ENCODE results near the gene ZBED4.

ZBED4 gene

DNA sequence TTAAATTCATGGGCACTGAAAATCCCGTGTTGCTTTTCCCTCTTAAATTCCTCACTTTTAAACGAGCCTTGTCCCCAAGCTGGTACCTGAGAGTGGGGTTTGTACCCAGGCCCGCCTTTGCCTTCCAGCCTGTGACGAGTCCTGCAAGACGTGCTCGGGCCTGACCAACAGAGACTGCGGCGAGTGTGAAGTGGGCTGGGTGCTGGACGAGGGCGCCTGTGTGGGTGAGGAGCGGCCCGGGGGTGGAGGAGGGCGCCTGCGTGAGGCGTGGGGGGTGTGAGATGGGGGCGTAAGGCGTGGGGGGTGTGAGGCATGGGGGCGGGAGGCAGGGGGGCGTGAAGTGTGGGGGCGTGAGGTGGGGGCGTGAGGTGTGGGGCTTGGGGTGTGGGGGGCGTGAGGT is 68.8 kb downstream of the ZBED4 start:
- no peak for DNase-seq (ENCODE audit: low read depth)

DNA sequence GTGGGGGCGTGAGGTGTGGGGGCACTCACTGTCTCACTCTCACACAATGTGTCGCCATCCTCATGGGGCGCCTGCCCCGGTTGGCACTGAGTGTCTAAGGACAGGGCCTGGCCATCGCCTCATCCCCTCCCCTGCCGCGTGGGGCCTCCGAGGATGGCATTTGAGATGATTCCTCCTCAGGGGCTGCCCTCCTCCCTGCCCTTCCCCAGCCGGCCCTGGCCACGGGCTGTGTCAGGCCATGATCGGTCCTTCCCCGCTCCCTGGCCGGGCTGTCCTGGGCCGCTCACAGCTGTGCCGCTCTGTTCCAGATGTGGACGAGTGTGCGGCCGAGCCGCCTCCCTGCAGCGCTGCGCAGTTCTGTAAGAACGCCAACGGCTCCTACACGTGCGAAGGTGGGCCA is 69.3 kb downstream of the ZBED4 start:
- DNase-seq (ENCODE audit: low read depth), result no peak

DNA sequence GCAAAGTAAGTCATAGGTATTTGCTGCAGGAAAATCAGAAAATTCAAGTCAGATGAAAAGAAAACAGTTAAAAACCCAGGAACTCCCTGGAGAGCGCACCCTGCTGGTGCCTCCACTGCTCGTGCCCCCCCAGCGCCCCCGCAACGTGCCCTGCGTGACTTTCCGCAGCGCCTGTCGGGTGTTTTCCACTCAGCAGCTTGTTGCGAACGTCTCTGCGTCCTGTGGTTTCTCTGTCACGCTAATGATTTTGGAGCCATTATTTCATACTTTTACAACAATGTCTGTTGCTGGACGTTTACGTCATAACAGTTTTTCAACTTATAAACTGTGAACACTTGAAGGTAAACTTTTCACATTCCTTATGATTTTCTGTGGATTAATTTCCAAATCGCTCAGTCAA is 69.8 kb downstream of the ZBED4 start:
- peak; percentile 38 for DNase-seq (ENCODE audit: low read depth)

DNA sequence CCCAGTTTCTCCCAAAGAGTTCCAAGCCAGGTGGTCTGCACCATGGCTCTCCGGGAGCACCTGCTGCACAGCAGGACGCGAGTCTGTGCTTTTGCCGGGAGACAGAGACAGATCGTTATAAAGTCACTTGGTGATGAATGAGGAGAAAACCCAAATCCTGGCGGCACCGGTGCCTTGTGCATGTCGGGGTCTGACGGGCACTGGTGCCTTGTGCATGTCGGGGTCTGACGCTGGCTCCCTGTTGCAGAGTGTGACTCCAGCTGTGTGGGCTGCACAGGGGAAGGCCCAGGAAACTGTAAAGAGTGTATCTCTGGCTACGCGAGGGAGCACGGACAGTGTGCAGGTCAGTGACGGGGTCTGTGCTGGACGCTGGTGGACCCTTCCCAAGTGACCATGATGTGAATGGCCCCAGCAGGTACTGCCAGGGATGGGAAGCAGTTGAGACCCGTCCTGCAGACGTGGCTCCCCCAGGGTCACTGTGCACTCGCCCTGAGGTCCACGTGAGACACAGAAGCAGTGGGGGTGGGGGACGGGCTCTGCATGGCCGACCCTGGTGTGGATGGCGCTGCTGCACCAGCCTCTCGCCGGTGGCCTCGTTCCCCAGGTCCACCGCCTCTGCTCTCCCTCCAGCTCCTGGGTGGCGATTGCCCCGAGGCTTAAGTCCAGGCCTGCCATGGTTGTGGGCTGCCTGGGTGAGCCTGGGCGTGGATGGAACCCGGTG is 70.6 kb downstream of the ZBED4 start:
- no peak for DNase-seq (ENCODE audit: low read depth)

DNA sequence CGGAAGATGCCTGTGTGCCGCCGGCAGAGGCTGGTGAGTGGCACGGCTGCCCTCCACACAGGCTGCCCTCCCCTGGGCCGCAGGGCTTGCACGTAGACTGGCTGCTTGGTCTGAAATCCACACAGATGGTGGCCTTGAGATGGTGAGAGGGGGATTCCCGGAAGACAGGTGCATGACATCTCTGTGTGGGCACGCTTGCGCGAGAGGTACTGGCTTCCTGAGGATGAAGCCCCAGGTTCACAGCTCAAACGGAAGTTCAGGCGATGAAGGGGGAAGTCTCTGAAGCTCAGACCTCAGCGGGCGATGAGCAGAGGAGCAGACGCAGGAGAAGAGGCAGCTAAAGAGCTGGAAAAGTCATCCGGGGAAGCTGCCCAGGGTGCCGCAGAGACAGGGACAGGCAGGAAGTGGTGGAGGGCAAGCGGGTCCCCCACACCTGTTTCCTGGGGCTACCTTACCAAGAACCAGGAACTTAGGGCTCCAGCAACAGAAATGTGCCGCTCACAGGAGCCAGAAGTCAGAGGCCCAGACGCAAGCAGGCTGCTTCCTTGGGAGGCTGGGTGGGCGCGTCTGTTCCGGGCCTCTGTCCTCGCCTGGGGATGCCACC is 72.0 kb downstream of the ZBED4 start:
- DNase-seq (ENCODE audit: low read depth), result no peak

DNA sequence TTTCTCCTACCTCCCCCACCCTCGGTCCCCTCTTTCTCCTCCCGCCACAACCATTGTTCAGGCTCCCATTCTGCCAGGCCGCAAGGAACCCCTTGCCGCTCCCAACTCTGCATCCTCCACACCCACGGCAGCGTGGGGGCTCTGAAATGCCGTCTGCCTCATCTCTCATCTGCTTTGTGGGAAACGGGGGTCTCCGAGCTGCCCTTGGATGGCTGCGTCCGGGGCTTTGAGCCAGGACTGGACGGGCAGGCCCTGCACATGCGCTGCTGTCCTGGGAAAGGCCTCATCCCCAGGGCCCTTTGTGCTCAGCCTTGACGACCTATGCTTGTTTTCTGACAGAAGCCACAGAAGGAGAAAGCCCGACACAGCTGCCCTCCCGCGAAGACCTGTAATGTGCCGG is 73.3 kb downstream of the ZBED4 start:
- DNase-seq (ENCODE audit: low read depth), result no peak

DNA sequence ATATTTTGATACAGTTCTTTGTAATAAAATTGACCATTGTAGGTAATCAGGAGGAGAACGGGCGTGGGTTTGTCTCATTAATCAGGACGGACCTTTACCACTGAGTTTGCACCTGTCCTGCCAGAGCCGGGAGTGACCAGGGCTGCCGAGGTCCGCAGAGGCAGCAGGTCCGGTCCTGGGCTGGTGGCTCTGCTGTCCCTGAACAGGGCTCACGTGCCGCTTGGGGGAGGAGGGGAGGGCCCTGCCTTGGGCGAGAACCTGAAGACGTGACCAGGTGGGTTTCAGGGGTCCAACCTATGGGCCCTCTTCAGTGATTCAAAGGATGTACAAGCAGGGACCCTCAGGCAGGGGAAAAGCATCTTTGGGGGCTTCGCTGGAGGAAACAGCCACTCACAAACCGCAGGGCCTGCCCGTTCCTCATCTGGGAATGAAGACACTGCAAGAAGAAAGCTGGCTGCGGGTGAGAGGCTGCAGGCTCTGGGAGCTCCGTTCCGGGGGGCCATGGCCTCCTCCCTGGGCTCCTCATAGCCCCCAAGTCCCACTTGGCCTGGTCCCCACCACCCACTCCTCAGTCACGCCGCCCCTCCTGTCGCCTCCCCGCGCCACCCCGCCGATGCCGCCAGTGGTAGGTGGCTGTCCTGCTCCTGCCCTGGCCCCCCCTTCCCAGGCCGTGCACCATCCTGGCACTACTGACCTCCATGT is 74.0 kb downstream of the ZBED4 start:
- no peak for DNase-seq (ENCODE audit: low read depth)

DNA sequence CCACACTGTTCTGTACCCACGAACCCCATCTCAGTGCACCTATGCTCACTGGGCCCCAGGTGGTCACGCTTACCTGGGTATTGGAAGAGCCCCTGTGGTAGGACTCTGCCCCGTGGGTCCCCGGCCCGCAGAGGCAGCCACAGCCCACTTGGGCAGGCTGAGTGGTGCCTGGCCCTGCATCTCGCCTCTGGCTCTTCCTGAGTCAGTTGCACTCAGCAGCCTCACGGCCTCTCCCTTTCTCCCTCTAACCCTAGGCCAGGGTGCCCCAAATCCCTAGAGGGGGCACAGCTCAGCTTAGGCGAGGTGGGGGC is 74.5 kb downstream of the ZBED4 start:
- DNase-seq (ENCODE audit: low read depth), result no peak

DNA sequence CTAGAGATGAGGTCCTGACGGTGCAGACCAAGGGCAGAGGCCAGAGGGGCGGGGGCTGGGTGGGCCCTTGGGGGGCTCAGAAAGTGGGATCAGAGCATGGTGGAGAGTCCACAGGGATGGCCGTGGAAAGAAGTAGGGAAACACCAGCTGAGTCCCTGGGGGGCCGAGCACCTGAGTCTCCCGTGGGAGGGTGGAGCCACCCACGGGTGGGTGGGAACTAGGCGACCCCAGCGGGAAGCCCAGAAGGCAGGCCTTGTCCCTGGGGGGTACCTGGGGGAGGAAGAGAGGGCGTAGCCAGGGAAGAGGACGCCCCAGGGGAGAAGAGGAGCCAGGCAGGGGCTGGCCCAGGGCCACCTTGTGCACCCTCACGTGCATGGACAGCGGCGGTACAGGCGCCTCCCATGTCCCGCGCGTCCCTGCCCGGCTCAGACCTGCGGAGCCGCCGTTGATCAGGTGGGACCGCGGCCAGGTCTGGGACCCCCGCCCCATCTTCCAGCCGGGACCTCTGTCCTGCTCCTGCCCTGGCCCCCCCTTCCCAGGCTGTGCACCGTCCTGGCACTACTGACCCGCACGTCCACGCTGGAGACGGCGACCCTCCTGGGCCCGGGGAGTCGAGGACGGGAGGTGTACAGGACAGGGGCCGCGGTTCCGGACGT is 75.0 kb downstream of the ZBED4 start:
- no peak for DNase-seq (ENCODE audit: low read depth)

DNA sequence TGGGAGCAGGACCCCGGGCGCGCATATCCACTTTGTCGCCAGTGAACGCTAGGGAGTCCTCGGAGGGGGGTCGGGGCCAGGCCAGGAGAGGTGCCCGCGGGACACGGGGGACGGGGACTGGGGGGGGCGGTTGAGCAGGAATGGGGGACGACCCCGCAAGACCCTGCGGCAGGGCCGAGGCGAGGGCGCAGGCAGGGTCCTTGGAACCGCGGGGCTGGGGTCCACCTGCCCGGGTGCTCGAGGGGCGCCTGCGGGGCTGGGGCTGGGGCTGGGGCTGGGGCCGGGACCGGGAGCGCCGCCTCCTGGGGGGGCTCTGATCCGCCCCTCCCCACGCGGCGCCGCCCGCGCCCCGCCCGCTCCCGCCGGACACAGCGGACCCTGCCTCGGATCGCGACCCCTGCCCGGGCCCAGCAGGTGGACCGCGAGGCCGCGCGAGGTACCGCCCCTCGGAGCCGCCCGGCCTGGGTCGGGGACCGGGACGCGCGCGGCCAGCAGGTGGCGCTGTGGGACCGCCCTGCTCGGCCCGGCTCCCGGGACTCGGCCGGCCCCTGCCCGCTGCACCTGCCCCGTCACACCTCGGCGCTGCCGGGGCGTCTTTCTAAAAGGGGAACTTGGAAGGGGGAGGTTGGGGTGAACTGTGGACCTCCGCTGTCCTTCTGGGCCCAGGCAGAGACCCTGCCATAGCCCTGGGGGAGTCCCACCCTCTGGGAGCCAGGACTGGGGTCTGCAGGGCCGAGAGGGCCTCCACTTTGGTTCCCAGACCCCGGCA is 75.8 kb downstream of the ZBED4 start:
- no peak for DNase-seq (ENCODE audit: low read depth)

DNA sequence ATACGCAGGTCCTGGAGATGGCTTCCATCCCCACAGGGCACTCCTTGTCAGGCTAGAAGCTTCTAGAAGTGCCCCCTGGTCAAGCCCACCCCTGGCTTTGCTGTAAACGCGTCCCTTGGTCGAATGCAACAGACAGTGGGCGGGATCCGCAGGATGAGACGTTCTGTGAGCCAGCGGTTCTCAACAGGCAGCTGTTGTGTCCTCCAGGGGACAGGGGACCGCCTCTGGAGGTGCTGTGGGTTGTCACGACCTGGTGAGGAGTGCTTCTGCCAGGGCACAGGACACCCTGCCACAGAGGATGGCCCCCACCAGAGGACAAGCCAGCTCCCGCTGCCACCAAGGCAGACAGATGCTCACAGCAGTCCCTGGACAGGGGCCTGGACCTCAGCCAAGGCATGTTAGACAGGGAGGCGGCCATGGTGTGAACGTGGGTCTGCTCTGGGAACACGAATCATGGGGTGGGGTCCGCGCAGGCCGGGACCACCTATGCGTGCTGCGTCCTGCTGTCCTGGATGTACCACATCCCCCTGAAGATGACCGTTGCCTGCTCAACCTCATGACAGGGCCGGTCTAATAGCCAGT is 76.4 kb downstream of the ZBED4 start:
- no peak for DNase-seq (ENCODE audit: low read depth)

DNA sequence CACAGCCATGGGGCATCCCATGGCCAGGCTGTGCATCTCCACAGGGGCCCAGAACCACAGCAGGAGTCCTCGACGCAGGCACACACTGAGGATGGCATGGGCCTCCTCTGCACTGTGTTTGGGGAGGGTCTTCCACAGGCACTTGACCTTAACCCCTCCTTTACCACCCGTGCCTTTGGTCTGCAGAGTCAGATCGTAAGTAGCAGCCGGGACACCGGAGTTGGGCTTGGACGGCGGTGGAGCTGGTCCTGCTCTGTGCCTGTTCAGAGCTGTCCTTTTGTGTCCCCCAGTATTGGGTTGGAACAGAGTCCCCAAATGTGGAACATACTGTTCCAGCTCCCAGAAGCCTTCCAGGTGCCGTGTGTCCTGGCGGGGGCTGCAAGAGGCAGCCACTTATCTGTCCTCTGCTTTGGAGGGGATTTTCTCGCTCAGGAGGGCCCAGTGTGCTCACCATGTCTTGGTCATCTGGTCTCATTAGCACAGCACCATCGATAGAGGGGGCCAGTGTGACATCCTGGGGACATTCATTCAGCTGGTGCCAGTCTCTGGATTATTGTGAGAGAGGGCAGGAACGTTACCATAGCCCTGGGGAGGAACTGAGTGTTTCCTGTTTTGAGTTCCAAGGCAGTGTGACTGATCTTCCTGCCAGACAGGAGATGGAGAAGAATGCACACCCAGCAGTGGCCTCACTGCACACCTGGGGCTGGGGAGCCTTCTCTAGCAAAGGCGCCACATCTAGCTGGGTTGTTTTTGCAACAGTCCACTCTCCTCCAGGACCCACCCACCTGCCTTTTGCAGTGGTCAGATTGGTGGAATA is 77.2 kb downstream of the ZBED4 start:
- DNase-seq (ENCODE audit: low read depth), result peak; percentile 26

DNA sequence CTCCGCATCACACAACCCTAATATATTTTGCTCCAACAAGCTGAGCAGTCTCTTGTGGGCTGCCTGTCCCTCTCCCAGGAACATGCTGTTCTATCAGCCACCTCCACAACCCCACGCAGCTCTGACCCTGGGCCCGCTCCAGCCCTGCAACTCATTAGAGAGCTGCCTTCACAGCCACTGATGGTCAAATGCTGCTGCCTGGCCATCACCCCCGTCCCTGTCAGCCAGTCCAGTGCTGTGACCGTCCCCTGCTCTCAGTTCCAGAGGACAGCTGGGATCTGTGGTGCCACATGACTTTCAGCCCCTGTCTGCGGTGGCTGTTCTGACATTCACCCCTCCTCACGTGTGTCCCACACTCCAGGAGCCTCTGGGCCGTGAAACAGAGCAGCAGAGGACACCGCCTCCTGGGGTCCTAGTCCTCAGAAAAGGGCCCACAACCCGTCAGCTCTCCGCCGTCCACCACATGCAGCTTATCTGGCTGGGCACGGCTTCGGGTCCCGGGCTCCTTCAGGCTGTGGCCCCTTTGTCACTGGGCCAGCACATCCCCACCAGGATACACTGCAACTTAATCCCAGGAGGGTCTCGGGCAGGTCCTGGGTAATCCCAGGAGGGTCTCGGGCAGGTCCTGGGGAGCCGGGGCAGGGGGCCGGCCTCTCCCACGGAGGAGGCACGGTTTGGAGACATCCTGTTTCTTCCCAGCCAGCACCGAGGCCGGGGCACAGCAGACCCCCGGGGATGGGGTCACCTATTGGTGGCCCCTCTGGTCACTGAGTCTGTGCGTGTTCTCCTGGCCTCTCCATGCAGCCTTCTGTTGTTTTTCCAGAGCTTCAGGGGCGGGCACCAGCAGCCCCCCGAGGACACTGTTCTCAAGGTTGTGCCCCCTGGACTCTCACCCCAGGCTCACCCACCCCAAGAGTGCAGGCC is 79.9 kb downstream of the ZBED4 start:
- DNase-seq (ENCODE audit: low read depth), result no peak

DNA sequence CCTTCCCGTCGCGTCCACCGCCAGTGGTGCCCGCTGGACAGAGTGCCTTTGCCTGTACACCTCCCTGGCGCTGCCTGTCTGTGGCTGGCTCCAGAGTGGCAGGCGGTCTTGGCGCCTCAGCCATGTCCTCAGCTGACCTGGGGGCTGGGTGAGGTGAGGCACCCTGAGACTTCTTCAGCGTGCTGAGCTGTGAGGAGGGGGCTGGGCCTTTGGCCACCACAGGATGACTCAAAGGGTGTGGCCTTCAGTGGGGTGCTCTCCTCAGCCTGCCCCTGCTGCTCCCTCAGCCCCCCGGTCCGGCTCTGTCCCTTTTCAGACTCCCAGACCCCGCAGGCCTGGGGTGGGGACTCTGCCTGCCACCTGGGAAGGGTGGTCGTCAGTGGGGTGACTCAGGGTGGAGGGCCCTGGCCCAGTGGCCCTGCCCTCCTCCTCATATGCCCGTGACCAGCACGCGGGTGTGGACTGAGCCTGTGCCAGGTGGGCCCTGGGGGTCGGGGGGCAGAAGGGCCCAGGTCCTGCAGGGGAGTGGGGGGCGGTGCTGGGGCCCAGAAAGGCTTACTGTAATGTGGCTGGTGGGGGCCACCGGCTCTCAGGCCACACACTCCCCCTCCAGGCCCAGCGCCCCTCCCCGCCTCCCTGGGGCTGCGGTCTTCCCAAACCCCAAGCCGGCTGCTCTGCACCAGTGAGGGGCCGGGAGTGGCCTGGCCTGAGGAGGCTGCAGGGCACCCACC is 80.7 kb downstream of the ZBED4 start:
- peak; percentile 78 for DNase-seq (ENCODE audit: low read depth)

DNA sequence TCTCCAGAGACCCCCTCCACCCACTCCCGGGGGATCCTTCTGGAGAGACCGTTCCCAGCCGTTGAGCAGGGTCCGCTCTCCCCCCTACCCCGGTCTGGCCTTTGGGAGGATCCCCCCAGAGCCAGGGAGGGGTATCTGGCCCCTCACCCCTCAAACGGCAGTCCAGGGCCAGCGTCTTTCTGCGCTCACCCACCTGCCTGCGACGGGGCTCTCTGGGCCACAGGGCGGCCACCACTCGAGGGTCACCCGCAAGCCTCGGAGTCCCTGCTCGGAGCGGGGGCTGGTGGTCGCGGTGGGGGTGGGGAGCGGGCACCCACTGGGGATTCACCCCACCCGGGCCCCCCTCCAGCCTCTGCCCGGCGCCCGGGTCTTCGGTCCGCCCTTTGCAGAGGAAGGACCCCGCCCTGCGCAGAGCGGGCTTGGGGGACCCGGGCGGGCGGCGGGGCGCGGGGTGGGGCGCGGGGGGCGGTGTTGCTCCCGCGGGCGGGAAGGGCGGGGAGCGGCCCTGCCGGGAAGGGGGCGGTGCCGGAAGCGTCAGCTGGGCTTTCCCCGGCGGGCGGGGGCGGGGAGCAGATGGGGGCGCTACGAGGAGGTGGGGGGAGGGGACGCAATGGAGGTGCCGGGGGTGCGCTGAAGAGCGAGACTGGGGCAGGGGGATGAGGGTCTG is 81.4 kb downstream of the ZBED4 start:
- peak; percentile 36 for DNase-seq (ENCODE audit: low read depth)

DNA sequence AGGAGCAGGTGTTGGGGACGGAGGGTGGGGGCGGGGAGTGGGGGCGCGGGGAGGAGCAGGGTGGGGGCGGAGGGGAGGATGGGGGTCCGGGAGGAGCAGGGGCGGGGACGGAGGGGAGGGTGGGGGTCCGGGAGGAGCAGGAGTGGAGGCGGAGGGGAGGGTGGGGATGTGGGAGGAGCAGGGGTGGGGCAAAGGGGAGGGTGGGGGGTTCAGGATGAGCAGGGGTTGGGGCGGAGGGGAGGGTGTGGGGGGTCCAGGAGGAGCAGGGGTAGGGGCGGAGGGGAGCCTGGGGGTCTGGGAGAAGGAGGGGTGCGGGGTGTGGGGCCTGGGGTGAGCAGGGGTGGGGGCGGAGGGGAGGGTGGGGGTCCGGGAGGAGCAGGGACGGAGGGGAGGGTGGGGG is 81.9 kb downstream of the ZBED4 start:
- no peak for DNase-seq (ENCODE audit: low read depth)

DNA sequence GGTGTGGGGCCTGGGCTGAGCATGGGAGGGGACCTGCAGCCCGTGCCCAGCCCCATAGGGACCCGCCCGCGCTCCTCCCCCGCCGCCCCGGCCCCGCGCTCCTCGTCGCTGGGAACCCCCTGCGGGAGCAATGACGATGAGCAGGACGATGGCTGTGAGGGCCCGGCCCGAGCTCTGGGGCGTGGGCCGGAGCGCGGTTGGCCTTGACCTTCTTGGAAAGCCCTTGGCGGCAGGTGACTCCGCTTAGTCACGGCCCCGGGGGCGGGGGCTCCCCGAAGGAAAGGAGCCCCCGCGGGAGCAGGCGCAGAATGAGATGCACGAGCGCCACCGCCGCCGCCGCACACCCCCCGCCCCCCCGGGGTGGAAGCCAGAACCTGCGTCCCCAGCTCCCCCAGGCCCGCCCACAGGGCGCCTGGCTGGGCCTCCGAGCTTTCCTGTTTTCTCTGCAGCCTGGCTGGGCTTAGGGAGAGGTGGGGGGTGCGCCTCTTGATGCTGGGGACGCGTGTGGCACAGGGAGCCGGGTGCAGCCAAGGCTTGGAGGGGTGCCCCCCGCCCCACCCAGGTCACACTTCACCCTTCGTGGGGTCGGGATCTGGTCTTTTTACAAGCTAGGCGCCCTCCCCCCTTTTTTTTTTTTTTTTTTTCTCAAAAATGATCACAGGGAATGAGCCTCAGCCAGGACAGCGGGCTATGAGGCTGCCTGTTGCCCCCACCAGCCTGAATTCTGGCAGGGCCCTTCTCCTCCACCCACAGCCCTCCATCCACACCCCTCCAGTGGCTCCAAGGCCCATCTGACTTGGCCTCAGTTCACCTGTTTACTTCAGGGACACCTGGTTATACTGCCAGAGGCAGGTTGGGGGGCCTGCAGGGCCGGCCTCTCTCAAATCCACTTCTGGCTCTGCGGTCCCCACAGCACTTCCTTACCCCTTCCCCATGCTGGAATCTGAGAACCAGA is 82.7 kb downstream of the ZBED4 start:
- peak; percentile 68 for DNase-seq (ENCODE audit: low read depth)

Measured in amniotic epithelial cell (primary cell).